Measurements from ENCODE around the gene HOXB3.

DNA sequence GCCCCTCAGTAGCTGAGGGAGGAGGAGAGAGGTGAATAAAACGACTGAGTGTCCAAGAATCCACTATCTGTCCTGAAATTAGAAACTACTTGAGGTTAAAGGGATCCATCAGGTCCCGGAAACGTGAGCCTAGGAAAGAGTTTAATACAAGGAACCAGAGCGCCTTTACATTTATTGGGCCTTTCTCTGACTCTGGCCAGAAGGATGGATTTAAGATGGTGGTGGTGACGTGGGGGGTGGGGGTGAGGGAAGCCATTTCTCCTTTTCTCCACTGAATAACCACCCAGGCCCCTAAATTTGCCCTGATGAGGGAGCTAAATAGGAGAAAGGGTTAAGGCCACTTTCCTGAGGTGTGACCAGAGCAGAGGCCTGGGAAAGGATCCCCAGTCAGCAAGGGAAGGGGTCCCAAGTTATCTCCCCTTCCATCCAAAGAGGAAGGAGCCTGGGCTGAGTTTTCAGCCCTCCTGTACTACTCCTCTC is 37.1 kb upstream of the HOXB3 start:
- no peak for TF ChIP-seq EZH2 (IDR thresholded peaks at IDR 0.05; ENCODE audit: borderline replicate concordance, insufficient read depth, low read length, poor library complexity, severe bottlenecking)
- TF ChIP-seq, protein P1, sequence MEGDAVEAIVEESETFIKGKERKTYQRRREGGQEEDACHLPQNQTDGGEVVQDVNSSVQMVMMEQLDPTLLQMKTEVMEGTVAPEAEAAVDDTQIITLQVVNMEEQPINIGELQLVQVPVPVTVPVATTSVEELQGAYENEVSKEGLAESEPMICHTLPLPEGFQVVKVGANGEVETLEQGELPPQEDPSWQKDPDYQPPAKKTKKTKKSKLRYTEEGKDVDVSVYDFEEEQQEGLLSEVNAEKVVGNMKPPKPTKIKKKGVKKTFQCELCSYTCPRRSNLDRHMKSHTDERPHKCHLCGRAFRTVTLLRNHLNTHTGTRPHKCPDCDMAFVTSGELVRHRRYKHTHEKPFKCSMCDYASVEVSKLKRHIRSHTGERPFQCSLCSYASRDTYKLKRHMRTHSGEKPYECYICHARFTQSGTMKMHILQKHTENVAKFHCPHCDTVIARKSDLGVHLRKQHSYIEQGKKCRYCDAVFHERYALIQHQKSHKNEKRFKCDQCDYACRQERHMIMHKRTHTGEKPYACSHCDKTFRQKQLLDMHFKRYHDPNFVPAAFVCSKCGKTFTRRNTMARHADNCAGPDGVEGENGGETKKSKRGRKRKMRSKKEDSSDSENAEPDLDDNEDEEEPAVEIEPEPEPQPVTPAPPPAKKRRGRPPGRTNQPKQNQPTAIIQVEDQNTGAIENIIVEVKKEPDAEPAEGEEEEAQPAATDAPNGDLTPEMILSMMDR (IDR thresholded peaks at IDR 0.05; ENCODE audit: poor library complexity, severe bottlenecking), result no peak
- TF ChIP-seq, protein P2, sequence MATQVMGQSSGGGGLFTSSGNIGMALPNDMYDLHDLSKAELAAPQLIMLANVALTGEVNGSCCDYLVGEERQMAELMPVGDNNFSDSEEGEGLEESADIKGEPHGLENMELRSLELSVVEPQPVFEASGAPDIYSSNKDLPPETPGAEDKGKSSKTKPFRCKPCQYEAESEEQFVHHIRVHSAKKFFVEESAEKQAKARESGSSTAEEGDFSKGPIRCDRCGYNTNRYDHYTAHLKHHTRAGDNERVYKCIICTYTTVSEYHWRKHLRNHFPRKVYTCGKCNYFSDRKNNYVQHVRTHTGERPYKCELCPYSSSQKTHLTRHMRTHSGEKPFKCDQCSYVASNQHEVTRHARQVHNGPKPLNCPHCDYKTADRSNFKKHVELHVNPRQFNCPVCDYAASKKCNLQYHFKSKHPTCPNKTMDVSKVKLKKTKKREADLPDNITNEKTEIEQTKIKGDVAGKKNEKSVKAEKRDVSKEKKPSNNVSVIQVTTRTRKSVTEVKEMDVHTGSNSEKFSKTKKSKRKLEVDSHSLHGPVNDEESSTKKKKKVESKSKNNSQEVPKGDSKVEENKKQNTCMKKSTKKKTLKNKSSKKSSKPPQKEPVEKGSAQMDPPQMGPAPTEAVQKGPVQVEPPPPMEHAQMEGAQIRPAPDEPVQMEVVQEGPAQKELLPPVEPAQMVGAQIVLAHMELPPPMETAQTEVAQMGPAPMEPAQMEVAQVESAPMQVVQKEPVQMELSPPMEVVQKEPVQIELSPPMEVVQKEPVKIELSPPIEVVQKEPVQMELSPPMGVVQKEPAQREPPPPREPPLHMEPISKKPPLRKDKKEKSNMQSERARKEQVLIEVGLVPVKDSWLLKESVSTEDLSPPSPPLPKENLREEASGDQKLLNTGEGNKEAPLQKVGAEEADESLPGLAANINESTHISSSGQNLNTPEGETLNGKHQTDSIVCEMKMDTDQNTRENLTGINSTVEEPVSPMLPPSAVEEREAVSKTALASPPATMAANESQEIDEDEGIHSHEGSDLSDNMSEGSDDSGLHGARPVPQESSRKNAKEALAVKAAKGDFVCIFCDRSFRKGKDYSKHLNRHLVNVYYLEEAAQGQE (IDR thresholded peaks at IDR 0.05; ENCODE audit: borderline replicate concordance), result no peak
- no peak for TF ChIP-seq POLR2AphosphoS5 (IDR thresholded peaks at IDR 0.05)
- TF ChIP-seq RAD21 (conservative IDR thresholded peaks at IDR 0.05), result no peak

All from neural cell (in vitro differentiated cells).